ENCODE results near the gene DBP. TPM values are rescaled to one million over a fixed set of nuclear protein-coding genes. Genes with fewer than 3 reads are reported as not detected.
A peak's percentile ranks its signal among the peaks of the same experiment; 100 is the strongest.

The DBP gene
- total and polyA plus RNA-seq, 2 of the 13 experiments (the other 11 are each of a cell fraction or from before 2014, with no cell fraction given) = 1.7 to 5.8 TPM

- Histone ChIP-seq H2AFZ (ENCODE audit: low read length) (peak within 1 kb of the TSS; percentile 86), H3K9ac (ENCODE audit: insufficient read depth, low read depth, low read length) (peak within 1 kb of the TSS; percentile 52), H3K9me3 (ENCODE audit: low read length) (no peaks in the 10 kb centered on the region), H3K36me3 (replicated peaks in 1 of 2; ENCODE audit: control insufficient read depth in 1 of 2, insufficient read depth in 2 of 2, low read length in 2 of 2) (no peaks in the 10 kb centered on the region), H3K79me2 (ENCODE audit: insufficient read depth, low read length) (no peaks in the 10 kb centered on the region), H3K27me3 (ENCODE audit: control insufficient read depth in 1 of 2, insufficient read depth in 2 of 2, low read length in 2 of 2) (peaks cover 0 to 1% of the 10 kb centered on the region in 2 experiments; a peak in 2 of 5 replicates), H3K27ac (ENCODE audit: extremely low read length, insufficient read depth, low read length) (no peak within 1 kb of the TSS), H3K4me2 (ENCODE audit: low read depth, low read length) (peak within 1 kb of the TSS; percentile 88), H3K4me1 (ENCODE audit: insufficient read depth, low read length) (peaks cover 18% of the 10 kb centered on the region), H3K4me3 (replicated peaks in 1 of 3; ENCODE audit: insufficient read depth in 1 of 3, low read depth in 2 of 3, low read length in 3 of 3) (peak within 1 kb of the TSS; percentile 52 to 69 (median 59)), H4K20me1 (ENCODE audit: insufficient read depth, low read length) (no peaks in the 10 kb centered on the region)
- in situ Hi-C loops (cut with HindIII; ENCODE audit: extremely low pct_ligation_motif_present, low pct_unique_long_range_greater_than_20kb) (loop anchor here (5.0 kb wide), 2 partner anchors 141 to 196 kb away; no protein-coding TSS in a partner anchor), intact Hi-C loops (cut with micrococcal nuclease; ENCODE audit: unreplicated experiment) (loop anchor here (2.0 kb wide), 1 partner anchor 35 kb away; no protein-coding TSS in a partner anchor)
- ATAC-seq (peak; percentile 92), DNase-seq (ENCODE audit: low spot score) (peak; percentile 70), FAIRE-seq (no peak)
- BruUV-seq (replicated peaks) = no TSS peak
- CTCF ChIA-PET (ENCODE audit: low intra/inter-chr PET ratio, low total read pairs) = interaction anchor here (0.7 to 1.6 kb wide), 4 partner anchors 9 to 189 kb away, joined by 3 to 10 read pairs (median 5); partner anchors contain the start of gene DBP
- 1% methylated on average over 26 of the region's 33 CpGs for WGBS (ENCODE audit: low lambda C conversion rate)
- POLR2A ChIA-PET = interaction anchor here (1.2 to 3.4 kb wide), 8 partner anchors 9 to 161 kb away, joined by 3 to 16 read pairs (median 4); partner anchors contain the start of genes DBP, RPL18 and SPHK2
- no peak for TF ChIP-seq PAWR (CRISPR knock-in tag; IDR thresholded peaks at IDR 0.05; ENCODE audit: borderline replicate concordance)
- TF ChIP-seq ZBTB25 (CRISPR knock-in tag; IDR thresholded peaks at IDR 0.05) = 0 out of 2 replicates have a peak, but pooled peaks have one; percentile 38
- no peak for TF ChIP-seq KDM6A (CRISPR knock-in tag; IDR thresholded peaks at IDR 0.05; ENCODE audit: low read depth)
- TF ChIP-seq ATRX (CRISPR knock-in tag; IDR thresholded peaks at IDR 0.05; ENCODE audit: borderline replicate concordance) = no peak
- no peak for TF ChIP-seq ZNF121 (CRISPR knock-in tag; IDR thresholded peaks at IDR 0.05)
- TF ChIP-seq, protein P1, sequence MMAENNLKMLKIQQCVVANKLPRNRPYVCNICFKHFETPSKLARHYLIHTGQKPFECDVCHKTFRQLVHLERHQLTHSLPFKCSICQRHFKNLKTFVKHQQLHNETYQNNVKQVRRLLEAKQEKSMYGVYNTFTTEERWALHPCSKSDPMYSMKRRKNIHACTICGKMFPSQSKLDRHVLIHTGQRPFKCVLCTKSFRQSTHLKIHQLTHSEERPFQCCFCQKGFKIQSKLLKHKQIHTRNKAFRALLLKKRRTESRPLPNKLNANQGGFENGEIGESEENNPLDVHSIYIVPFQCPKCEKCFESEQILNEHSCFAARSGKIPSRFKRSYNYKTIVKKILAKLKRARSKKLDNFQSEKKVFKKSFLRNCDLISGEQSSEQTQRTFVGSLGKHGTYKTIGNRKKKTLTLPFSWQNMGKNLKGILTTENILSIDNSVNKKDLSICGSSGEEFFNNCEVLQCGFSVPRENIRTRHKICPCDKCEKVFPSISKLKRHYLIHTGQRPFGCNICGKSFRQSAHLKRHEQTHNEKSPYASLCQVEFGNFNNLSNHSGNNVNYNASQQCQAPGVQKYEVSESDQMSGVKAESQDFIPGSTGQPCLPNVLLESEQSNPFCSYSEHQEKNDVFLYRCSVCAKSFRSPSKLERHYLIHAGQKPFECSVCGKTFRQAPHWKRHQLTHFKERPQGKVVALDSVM (CRISPR knock-in tag; IDR thresholded peaks at IDR 0.05) = 0 out of 2 replicates have a peak, but pooled peaks have one; percentile 10
- TF ChIP-seq ZNF382 (CRISPR knock-in tag; IDR thresholded peaks at IDR 0.05; ENCODE audit: borderline replicate concordance) = no peak
- no peak for TF ChIP-seq ZNF598 (CRISPR knock-in tag; IDR thresholded peaks at IDR 0.05; ENCODE audit: borderline replicate concordance)
- TF ChIP-seq MIXL1 (CRISPR knock-in tag; IDR thresholded peaks at IDR 0.05) = no peak
- no peak for TF ChIP-seq TMF1 (CRISPR knock-in tag; IDR thresholded peaks at IDR 0.05; ENCODE audit: low read depth)
- no peak for TF ChIP-seq GMEB2 (CRISPR knock-in tag; IDR thresholded peaks at IDR 0.05; ENCODE audit: low read depth)
- TF ChIP-seq PBX3 (CRISPR knock-in tag; IDR thresholded peaks at IDR 0.05; ENCODE audit: borderline replicate concordance) = no peak
- TF ChIP-seq, protein P2, sequence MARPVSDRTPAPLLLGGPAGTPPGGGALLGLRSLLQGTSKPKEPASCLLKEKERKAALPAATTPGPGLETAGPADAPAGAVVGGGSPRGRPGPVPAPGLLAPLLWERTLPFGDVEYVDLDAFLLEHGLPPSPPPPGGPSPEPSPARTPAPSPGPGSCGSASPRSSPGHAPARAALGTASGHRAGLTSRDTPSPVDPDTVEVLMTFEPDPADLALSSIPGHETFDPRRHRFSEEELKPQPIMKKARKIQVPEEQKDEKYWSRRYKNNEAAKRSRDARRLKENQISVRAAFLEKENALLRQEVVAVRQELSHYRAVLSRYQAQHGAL (CRISPR knock-in tag; IDR thresholded peaks at IDR 0.05; ENCODE audit: not compliant biosample characterization) = no peak
- no peak for TF ChIP-seq ZNF510 (CRISPR knock-in tag; IDR thresholded peaks at IDR 0.05; ENCODE audit: low read depth)
- TF ChIP-seq PITX1 (CRISPR knock-in tag; IDR thresholded peaks at IDR 0.05) = peak; percentile 20; the same call in 1 of the 2 replicates
Measured at GRCh38 chr19:48646001-48646721, 9.0 kb upstream of the DBP start, which contains the start of gene CA11. Gene CA11 (minus strand): TSS chr19:48646187. CDS start chr19:48645632, 555 bp downstream.

Measured in HepG2 (cell line).